ENCODE data around the gene USP50.
"Not testable (repeated sequence)": the region's sequence is repeated elsewhere in the genome, so short reads cannot be mapped to it uniquely, and the experiment has no call there.

USP50 gene

DNA sequence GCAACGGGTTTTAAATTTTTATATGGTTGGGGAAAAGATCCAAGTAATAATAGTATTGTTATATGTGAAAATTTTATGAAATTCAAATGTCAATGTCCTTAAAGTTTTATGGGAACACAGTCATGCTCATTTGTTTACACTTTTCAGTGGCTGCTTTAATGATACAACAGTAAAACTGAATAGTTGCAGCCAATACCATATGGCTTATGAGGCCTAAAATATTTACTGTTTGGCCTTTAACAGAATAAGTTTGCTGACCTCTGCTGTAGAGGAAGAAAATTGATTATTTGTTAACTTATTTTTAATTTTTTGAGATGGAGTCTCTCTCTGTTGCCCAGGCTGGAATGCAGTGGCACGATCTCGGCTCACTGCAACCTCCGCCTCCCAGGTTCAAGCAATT is 44.7 kb downstream of the USP50 start:
- DNase-seq: no peak

DNA sequence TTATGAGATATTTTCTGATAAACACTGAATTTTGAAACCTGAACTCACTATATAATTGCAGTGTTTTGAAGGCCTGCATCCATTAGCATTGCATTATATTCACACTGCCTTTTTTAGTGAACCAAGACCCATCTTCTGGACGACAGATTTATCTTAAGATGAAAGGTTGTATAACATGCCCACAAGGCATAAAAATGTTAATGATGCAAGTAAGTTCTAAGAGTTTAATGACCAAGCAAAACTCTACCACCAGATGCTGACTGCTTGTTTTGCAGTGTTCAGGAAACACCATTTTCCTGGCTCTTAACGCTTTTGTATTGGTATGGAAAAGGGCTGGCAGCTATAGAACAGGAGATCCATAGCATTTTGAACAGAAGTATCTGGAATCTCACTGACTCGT is 46.1 kb downstream of the USP50 start:
- no peak for DNase-seq

DNA sequence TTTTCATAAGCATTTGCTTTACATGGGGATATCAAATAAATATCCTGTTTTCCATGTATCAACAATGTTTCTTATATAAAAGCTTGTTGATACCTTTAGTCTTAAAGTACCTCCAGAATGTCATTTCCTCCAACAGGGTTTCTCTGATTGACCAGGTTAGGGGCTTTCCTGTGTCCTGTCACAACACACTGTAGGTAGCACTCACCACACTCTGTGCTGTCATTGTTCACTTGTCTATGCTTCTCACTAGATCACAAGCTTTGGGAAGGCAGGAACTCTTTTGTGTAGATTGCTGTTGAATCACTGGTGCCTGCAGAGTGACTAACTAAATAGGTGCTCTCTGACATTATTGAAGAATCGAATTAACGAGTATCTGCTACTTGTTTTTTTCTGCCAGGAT is 49.8 kb downstream of the USP50 start:
- DNase-seq: no peak

DNA sequence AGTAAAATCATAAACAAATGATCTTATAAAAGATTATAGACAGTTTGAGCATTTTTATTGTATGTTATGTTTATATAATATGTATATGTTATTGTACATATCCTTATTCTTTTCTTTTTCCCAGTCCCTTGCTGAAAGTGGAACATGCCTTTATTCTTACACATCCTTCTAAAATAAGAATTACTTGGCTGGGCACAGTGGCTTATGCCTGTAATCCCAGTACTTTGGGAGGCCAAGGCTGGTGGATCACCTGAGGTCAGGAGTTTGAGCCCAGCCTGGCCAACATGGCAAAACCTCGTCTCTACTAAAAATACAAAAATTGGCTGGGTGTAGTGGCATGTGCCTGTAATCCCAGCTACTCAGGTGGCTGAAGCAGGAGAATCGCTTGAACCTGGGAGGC is 51.9 kb downstream of the USP50 start:
- not testable (repeated sequence) for DNase-seq

DNA sequence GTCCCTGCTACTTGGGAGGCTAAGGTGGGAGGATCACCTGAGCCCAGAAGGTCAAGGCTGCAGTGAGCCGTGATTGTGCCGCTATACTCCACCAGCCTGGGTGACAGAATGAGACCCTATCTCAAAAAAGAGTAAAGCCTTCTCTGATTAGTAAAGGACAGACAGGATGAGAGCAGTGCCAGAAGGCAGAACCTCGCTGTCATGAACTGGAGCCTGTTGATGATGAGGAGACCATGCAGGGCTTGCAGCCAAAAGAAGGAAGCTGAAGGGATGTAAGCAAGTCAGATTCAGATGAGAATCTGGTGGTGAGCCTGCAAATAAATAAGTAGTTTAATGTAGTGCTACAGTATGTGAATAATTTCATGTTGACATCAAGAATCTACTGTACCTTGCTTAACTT is 52.8 kb downstream of the USP50 start:
- DNase-seq: no peak

DNA sequence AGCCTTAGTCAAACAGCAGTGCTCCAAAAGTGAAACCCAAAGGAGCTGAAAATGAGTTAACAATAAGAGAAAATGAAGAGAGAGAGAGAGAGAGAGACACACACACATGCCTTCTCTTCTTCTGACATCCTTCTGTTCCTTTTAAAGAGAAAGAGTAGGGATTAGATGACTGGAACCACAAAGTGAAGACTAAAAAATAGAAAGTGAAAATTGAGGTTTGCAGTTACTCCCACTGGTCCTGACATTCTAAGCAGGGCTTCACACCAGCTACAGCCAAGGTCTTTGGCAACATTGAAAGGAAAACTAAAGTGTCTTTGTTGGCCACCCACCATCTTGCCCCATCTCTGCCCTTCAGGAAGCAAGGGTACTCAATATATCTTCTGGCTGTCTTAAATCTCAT is 59.2 kb downstream of the USP50 start:
- DNase-seq: no peak

DNA sequence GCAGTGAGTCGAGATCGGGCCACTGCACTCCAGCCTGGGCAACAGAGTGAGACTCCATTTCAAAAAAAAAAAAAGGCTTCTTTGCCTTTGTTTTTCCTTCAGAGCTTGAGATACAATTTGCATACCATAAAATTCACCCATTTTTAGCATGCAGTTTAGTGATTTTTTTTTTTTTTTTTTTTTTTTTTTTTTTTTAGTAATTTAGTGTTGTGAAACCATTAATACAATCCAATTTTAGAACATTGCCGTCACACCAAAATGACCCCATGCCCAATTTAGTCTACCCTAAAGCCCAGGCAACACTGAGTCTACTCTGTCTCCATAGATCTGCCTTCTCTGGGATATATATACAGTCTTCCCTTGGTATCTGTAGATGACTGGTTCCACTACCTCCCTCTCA is 61.1 kb downstream of the USP50 start:
- DNase-seq: no peak

DNA sequence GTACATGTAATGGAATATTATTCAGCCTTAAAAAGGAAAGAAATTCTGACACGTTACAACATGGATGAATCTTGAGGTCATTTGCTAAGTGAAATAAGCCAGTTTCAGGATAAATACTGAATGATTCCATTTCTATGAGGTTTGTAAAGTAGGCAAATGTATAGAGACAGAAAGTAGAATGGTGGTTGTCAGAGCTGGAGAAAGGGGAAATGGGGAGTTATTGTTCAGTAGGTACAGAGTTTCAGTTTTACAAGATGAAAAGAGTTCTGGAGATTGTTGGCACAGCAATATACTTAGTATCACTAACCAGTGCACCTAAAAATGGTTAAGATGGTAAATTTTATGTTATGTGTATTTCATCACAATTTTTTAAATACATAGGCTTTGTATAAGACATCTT is 61.7 kb downstream of the USP50 start:
- no peak for DNase-seq

DNA sequence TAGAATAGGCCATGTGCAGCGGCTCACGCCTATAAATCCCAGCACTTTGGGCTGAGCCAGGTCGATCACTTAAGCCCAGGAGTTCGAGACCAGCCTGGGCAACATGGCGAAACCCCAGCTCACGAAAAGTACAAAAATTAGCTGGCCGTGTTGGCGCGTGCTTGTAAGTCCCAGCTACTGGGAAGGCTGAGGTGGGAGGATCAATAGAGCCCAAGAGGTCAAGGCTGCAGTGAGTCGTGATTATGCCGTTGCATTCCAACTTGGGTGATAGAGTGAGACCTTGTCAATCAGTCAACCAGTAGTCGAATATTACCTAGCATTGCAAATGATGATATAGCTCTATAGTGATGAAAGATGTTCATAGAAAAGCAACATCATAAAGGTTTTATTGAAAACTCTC is 70.3 kb downstream of the USP50 start:
- no peak for DNase-seq

DNA sequence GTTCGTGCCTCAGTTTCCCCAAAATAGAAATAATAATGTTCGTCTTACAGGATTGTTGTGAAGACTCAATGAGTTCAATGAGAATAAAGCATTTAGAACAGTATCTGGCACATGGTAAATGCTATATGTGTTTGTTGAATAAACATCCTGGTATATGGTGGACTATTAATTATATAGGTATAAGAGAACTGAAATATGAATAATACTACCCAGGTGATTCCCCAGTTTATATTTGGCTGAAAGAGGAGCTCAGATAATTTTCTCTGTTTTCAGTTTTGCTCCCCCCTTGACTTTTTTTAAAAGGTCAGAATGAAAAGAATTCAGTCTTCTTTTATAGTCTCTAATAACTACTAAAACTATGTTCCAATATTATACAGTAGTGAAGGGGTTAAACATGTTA is 75.4 kb downstream of the USP50 start:
- no peak for DNase-seq

DNA sequence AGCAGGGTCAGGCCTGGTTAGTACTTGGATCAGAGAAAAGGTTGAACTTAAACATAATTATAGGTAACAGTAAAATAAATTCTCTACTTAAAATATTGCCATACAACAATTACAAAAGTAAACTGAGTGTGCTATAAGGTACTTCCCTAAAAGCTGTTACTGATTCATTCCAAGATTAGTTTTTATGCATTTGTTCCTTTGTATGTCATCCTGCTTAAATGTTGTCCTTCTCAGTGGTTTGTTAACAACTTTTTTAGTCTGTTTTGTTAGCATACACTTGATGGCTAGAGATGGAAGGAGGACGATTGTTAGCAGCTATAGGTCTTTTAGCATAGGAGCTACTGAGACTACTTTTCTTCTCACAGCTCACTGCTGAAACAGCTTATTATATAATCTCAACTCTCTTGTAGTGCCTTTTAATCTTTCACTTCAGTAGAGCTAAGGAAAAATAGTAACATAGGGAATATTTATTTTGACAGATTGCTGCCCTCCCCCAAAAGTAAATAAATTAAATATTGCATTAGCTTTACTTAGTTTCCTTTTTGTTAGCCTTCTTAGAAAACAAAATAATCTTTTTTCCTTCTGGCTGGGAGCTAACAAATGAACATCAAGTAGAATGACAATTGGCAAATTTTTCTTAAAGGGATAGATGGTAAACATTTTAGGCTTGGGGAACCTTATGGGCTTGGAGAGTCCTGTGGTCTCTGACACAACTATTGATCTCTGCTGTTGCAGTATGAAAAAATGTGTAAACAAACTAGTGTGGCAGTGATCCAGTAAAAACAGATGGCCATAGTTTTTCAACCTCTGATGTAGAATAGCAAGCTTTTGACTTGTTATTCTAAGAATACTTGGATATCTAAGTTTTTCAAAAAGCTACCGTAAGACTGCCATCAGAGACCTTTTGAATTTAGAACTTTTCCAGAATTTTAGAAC is 82.8 kb downstream of the USP50 start:
- DNase-seq: no peak

DNA sequence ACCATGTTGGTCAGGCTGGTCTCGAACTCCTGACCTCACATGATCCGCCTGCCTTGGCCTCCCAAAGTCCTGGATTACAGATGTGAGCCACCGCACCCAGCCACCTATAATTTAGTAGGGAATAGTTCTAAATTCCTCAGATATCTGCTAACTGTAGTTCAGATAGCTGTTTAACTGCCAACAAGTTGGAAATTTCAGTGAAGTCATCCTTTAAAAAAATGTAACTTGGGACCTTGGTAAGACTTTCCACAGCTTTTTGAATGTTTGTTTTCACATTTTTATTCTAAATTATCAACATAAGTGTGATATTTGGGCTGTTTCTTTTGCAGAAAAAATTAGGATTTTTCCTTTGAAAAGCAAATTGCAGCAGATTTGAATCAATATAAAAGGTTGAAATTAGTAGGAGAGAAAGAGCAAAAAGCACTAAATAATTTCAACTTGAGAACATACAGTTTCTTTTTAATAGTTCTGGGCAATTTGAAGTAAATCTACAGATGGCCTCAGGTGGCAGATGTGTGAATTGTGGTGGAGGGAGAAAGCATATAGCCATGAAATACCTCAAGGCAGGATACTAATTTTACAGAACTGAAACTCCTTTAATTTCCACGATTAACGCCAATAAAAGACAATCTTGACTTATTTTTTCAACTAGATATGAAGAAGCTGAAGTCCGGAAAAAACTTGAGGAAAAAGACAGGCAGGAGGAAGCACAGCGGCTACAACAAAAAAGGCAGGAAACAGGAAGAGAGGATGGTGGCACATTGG is 87.9 kb downstream of the USP50 start:
- DNase-seq: no peak

DNA sequence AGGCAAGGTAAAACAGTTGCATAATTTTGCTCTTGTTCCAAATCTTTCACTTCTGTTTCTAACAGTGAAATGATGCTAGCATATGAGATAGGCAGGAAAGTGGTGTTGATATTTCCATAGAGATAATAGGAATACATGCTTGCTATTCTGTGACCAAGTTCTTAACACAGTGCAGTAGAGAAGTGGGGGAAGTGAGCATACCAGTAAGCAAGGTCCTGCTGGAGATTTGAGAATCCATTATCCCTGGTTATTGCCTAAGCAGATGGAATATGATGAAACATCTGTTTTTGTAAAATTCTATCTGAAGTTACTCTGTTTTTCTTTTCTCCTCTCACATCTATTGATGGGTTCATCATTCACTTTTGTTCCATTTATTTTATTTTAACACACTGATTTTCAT is 93.5 kb downstream of the USP50 start:
- DNase-seq: no peak
